Psoas muscle (tissue), 8 donors: Measurements from ENCODE around the gene EXTL2. TPM values are rescaled to one million over a fixed set of nuclear protein-coding genes. Genes with fewer than 3 reads are reported as not detected.
"Not testable (repeated sequence)": the region's sequence is repeated elsewhere in the genome, so short reads cannot be mapped to it uniquely, and the experiment has no call there.

Experiments
- ATAC-seq, 4 donors: fragments of 200-7000 bp; cut with Tn5 transposase; one replicate each; pipeline ENCODE4 v1.9.1; 2020; ENCODE audit warnings: moderate library complexity in 3 of 4, mild to moderate bottlenecking in 2 of 4
- DNase-seq, 2 donors: peaks; one replicate each; pipeline ENCODE4 v3.0.0-alpha.2; 2020
- H3K27ac ChIP-seq: fragments of 200-600 bp; one replicate; pipeline ENCODE4 v1.8.0; 2022
- H3K27me3 ChIP-seq, 3 donors: fragments of 200-600 bp in 1 of 3; one replicate each; pipeline versions ENCODE4 v1.6.1 to v1.8.0; 2013 to 2022; ENCODE audit warnings: low read length in 2 of 3, mild to moderate bottlenecking in 2 of 3, moderate library complexity in 1 of 3; ENCODE audit not compliant: insufficient read depth in 3 of 3
- H3K36me3 ChIP-seq, 2 donors: fragments of 200-600 bp in 1 of 2; one replicate each; pipeline versions ENCODE4 v1.6.1 to v1.8.0; 2013 to 2022; ENCODE audit warnings: low read depth in 1 of 2, mild to moderate bottlenecking in 1 of 2, moderate library complexity in 1 of 2; ENCODE audit not compliant: insufficient read depth in 1 of 2
- H3K4me1 ChIP-seq: fragments of 200-600 bp; one replicate; pipeline ENCODE4 v1.8.0; 2022
- H3K4me3 ChIP-seq: fragments of 200-600 bp; one replicate; pipeline ENCODE4 v1.8.0; 2022; ENCODE audit warnings: mild to moderate bottlenecking
- H3K9me3 ChIP-seq: fragments of 200-600 bp; one replicate; pipeline ENCODE4 v1.8.0; 2022
- WGBS, 3 donors: extraction: QIAGEN DNeasy Blood & Tissue Kit; methylation state at CpG; one replicate each; pipeline versions ENCODE4 v1.1.6 to v1.1.7; 2013; 5-methylcytosine and 5-hydroxymethylcytosine counted together
- intact Hi-C, 2 donors: fragments of 100-400 bp; cut with DNase I; formaldehyde crosslinking; loops; one replicate each; pipeline versions ENCODE4 v1.11.0 to v1.14.2; 2022
- polyA plus RNA-seq, 3 donors: library from polyadenylated mRNA; stranded (reverse); fragments of 200-250 nt; gene quantifications; one replicate each; pipeline ENCODE4 v1.2.3, GENCODE V29; 2013
- total RNA-seq, 4 donors: library from RNA; stranded (reverse); fragmentation: NEBNext Ultra II Directional in 2 of 4; extraction: Animal tissue kit (Norgen Biotek cat#: 25700) in 2 of 4; gene quantifications; one replicate each; pipeline versions ENCODE4 v1.2.1 to v1.2.4, GENCODE V29; 2021 to 2023
- TF ChIP-seq, protein P1 (sequence below): fragments of 200-600 bp; IDR thresholded peaks from one replicate; pipeline ENCODE4 v1.8.0; 2022; ENCODE audit warnings: antibody characterized with exemption
- donor health status: healthy with polysubstance abuse.
- donor health status: DM: no; HTN: no; CAD: no; lungs with moderate emphysema.
- donor health status: Bipolar disorder and iron deficiency.
- donor health status: healthy.
- donor health status: DM: yes; HTN: yes; CAD: no.
- donor health status: DM: no; HTN: no; CAD: no.
- donor health status: DM: no; HTN: no; CAD: no.
- donor health status: DM: yes; HTN: yes; CAD: no.

Gene EXTL2
- total and polyA plus RNA-seq, 7 donors, result 3.3 to 14.7 (median 3.9) TPM

DNA sequence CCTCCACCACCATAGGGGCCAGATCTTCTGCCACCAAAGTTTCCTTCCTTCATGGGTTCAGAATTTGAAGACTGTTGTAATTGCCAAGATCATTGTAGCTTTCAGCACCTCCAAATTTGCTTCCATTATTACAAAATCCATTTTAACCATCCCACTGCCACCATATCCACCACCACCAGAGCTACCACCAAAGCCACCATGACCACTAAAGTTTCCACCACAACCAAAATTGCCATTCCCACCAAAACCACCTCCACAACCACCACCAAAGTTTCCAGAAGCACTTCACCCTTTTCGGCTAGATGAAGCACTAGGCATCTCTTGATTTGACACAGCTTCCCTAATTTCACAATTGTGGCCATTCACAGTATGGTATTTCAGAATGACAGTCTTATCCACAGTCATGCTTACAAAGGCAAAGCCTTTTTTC, 46.5 kb upstream of the EXTL2 start:
- DNase-seq (no peak), ATAC-seq (no peak)
- no peaks in the 10 kb centered on the region for H3K9me3 ChIP-seq
- intact Hi-C loops, result no loop called here
- TF ChIP-seq, protein P1, sequence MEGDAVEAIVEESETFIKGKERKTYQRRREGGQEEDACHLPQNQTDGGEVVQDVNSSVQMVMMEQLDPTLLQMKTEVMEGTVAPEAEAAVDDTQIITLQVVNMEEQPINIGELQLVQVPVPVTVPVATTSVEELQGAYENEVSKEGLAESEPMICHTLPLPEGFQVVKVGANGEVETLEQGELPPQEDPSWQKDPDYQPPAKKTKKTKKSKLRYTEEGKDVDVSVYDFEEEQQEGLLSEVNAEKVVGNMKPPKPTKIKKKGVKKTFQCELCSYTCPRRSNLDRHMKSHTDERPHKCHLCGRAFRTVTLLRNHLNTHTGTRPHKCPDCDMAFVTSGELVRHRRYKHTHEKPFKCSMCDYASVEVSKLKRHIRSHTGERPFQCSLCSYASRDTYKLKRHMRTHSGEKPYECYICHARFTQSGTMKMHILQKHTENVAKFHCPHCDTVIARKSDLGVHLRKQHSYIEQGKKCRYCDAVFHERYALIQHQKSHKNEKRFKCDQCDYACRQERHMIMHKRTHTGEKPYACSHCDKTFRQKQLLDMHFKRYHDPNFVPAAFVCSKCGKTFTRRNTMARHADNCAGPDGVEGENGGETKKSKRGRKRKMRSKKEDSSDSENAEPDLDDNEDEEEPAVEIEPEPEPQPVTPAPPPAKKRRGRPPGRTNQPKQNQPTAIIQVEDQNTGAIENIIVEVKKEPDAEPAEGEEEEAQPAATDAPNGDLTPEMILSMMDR, result no peak
- no peak overlapping the region for H3K27ac ChIP-seq
- no peaks in the 10 kb centered on the region for H3K27me3 ChIP-seq
- H3K36me3 ChIP-seq, result peaks cover 4 to 17% of the 10 kb centered on the region in 2 donors
- H3K4me3 ChIP-seq, result no peak overlapping the region
- H3K4me1 ChIP-seq, result no peaks in the 10 kb centered on the region
- WGBS, 3 donors, result 95 to 96% (median 96%) methylated on average over 1 of the region's 1 CpG

DNA sequence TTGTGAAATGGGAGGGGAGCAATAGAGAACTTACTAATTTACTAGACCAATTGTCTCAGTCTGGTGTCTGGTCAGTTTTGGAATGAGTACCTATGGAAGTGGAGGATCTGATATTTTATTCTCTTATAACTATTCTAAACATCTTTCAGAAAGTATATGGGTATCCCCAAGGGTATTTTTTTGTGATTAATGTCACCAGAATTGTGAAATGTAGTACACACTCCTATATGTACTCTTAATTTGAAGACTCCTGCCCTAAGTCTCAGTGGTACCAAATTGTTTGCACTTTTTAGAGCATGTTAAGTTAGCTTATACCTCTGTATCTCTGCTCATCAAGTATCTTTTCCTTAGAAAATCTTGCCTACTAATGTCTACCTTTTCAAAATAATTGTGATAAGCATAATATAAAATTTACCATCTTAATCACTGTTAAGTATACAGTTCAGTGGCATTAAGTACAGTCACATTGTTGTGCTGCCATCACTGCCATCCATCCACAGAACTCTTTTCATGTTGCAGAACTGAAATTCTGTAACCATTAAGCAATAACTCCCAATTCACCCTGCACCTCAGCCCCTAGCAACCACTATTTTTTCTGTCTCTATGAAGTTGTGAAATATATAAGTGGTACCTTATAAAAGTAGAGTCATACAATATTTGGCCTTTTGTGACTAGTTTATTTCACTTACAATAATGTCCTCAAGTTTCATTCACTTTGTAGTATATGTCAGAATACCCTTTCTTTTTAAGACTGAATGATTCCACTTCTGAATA, 41.7 kb upstream of the EXTL2 start:
- peaks cover 4 to 9% of the 10 kb centered on the region in 2 donors for H3K36me3 ChIP-seq
- H3K27ac ChIP-seq, result no peak overlapping the region
- intact Hi-C loops, result loop anchor here in 1 of 2 donors (2.0 kb wide), 1 partner anchor 14 kb away; no protein-coding TSS in a partner anchor
- TF ChIP-seq, protein P1, result no peak
- no peak overlapping the region for H3K4me3 ChIP-seq
- DNase-seq (no peak), ATAC-seq (no peak)
- no peaks in the 10 kb centered on the region for H3K9me3 ChIP-seq
- H3K27me3 ChIP-seq, result no peaks in the 10 kb centered on the region
- no peaks in the 10 kb centered on the region for H3K4me1 ChIP-seq

DNA sequence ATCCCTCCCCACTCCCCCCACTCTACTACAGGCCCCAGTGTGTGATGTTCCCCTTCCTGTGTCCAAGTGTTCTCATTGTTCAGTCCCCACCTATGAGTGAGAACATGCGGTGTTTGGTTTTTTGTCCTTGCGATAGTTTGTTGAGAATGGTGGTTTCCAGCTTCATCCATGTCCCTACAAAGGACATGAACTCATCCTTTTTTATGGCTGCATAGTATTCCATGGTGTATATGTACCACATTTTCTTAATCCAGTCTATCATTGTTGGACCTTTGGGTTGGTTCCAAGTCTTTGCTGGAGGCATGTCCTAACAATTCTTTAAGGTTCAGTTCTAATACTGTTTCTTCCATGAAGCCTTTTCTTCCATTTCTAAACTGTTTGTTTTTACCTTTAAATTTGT, 38.9 kb upstream of the EXTL2 start:
- H3K27ac ChIP-seq, H3K27me3 ChIP-seq, intact Hi-C loops, DNase-seq, H3K36me3 ChIP-seq, H3K4me1 ChIP-seq, ATAC-seq, H3K4me3 ChIP-seq, H3K9me3 ChIP-seq: not testable (repeated sequence)
- WGBS, 3 donors, result 91 to 100% (median 95%) methylated on average over 2 of the region's 2 CpGs

DNA sequence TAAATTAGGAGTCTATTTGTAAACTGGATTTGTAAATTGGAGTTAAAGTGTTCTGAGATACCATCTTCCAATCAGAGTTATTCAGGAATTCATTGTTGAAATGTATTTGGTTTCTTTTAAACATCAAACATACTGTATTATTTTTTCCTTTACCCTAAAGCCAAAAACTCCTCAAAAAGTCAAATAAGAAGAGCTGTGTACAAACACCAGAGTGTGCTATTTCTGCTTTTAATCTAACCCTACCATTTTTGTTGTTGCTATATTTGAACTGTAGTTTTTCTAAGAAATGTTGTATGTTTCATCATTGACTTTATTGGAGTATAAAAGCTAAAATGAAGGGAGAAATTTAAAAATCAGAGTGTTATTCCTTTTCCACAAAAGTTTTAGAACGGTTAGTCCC, 37.1 kb upstream of the EXTL2 start:
- peaks cover 3 to 4% of the 10 kb centered on the region in 2 donors for H3K36me3 ChIP-seq
- H3K4me3 ChIP-seq, result no peak overlapping the region
- H3K4me1 ChIP-seq, result no peaks in the 10 kb centered on the region
- no peak overlapping the region for H3K27ac ChIP-seq
- DNase-seq (no peak), ATAC-seq (no peak)
- no peaks in the 10 kb centered on the region for H3K27me3 ChIP-seq
- H3K9me3 ChIP-seq, result no peaks in the 10 kb centered on the region
- WGBS, 3 donors, result 88 to 95% (median 89%) methylated on average over 1 of the region's 1 CpG
- TF ChIP-seq, protein P1, result no peak
- intact Hi-C loops, result no loop called here

DNA sequence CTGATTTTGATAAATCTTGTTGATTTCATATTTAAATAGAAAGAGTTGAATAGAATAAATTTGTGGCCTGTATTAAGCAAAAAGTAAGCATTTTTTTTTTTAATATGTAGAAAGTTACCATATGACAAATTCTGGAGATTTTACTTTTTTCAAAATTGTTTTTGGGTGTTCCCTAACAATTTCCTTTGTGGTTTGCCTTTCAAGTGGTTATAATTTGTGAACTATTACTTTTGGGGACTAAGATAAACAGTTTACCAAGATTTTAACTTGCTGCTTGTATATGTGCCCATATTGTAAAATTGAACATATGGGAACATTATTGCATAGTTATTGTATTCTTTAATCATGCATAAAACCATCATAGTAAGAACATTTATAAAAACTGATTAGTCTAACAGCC, 35.9 kb upstream of the EXTL2 start:
- ATAC-seq (no peak), DNase-seq (no peak)
- Histone ChIP-seq H3K4me3 (no peak overlapping the region), H3K27me3 (no peaks in the 10 kb centered on the region), H3K27ac (no peak overlapping the region), H3K36me3 (peaks cover 3 to 8% of the 10 kb centered on the region in 2 donors), H3K9me3 (no peaks in the 10 kb centered on the region), H3K4me1 (no peaks in the 10 kb centered on the region)
- TF ChIP-seq, protein P1, result no peak
- intact Hi-C loops, result no loop called here
